ENCODE results near the gene IL24. TPM values are rescaled to one million over a fixed set of nuclear protein-coding genes. Genes with fewer than 3 reads are reported as not detected.
"Not testable (repeated sequence)": the region's sequence is repeated elsewhere in the genome, so short reads cannot be mapped to it uniquely, and the experiment has no call there.

The IL24 gene
- total RNA-seq, 3 donors from 2014 or later (not counting 1 experiment from before 2014, with no cell fraction given): not detected

GRCh38 chr1:206923009-206923960 lies 26.0 kb downstream of the IL24 start:
- DNase-seq: peak; percentile 60 to 86
- no peaks in the 10 kb centered on the region for H3K36me3 ChIP-seq (ENCODE audit: control insufficient read depth, insufficient read depth, low read length)
- H3K27me3 ChIP-seq (ENCODE audit: control insufficient read depth, insufficient read depth, low read length): no peaks in the 10 kb centered on the region
- peak; percentile 37 to 77 (median 54) for ATAC-seq
- peaks cover 9 to 18% of the 10 kb centered on the region in 2 donors for H3K4me1 Mint-ChIP-seq
- peaks cover 81% of the 10 kb centered on the region for H3K4me1 ChIP-seq (ENCODE audit: control insufficient read depth, insufficient read depth, low read length)
- intact Hi-C loops (cut with micrococcal nuclease): loop anchor here (5.0 to 10.0 kb wide), 3 partner anchors 211 to 402 kb away; partner anchors contain the start of gene CD55
- peak overlapping the region; percentile 93 for H3K27ac ChIP-seq (ENCODE audit: low read length)
- H3K9me3 Mint-ChIP-seq: no peaks in the 10 kb centered on the region
- H3K4me3 ChIP-seq (ENCODE audit: low read length): no peak overlapping the region
- no peak for TF ChIP-seq CTCF (IDR thresholded peaks at IDR 0.05)
- H3K27me3 Mint-ChIP-seq (ENCODE audit: low read depth in 2 of 2): no peaks in the 10 kb centered on the region
- WGBS (ENCODE audit: insufficient coverage): 32% methylated on average over 9 of the region's 12 CpGs
- no peak overlapping the region for H3K27ac Mint-ChIP-seq
- no peaks in the 10 kb centered on the region for H3K9me3 ChIP-seq (ENCODE audit: control insufficient read depth, insufficient read depth, low read length)
- H3K36me3 Mint-ChIP-seq: peaks cover under 1% of the 10 kb centered on the region
- no peak overlapping the region for H3K4me3 Mint-ChIP-seq

- H3K27ac Mint-ChIP-seq; ATAC-seq; H3K4me3 Mint-ChIP-seq; H3K4me3 ChIP-seq (ENCODE audit: low read length); H3K9me3 ChIP-seq (ENCODE audit: control insufficient read depth, insufficient read depth, low read length); H3K36me3 Mint-ChIP-seq; DNase-seq; H3K27me3 Mint-ChIP-seq (ENCODE audit: low read depth in 2 of 2); H3K36me3 ChIP-seq (ENCODE audit: control insufficient read depth, insufficient read depth, low read length); H3K27me3 ChIP-seq (ENCODE audit: control insufficient read depth, insufficient read depth, low read length); H3K9me3 Mint-ChIP-seq: not testable (repeated sequence)
- H3K4me1 ChIP-seq (ENCODE audit: control insufficient read depth, insufficient read depth, low read length): peaks cover 78% of the 10 kb centered on the region
- peak overlapping the region; percentile 93 for H3K27ac ChIP-seq (ENCODE audit: low read length)
- peaks cover 1 to 15% of the 10 kb centered on the region in 2 donors for H3K4me1 Mint-ChIP-seq
- intact Hi-C loops (cut with micrococcal nuclease): loop anchor here (2.0 to 10.0 kb wide), 4 partner anchors 13 to 401 kb away; partner anchors contain the start of gene CD55
- WGBS (ENCODE audit: insufficient coverage): 86% methylated on average over 3 of the region's 4 CpGs
Observed at GRCh38 chr1:206923961-206924557, 26.8 kb downstream of the IL24 start.

GRCh38 chr1:206924592-206925105 lies 27.4 kb downstream of the IL24 start:
- no peaks in the 10 kb centered on the region for H3K9me3 ChIP-seq (ENCODE audit: control insufficient read depth, insufficient read depth, low read length)
- intact Hi-C loops (cut with micrococcal nuclease): loop anchor here (2.0 to 10.0 kb wide), 4 partner anchors 14 to 400 kb away; partner anchors contain the start of gene CD55
- peak overlapping the region; percentile 93 for H3K27ac ChIP-seq (ENCODE audit: low read length)
- no peak overlapping the region for H3K4me3 ChIP-seq (ENCODE audit: low read length)
- Mint-ChIP-seq H3K9me3 (no peaks in the 10 kb centered on the region), H3K36me3 (no peaks in the 10 kb centered on the region), H3K4me3 (no peak overlapping the region), H3K27me3 (ENCODE audit: low read depth in 2 of 2) (no peaks in the 10 kb centered on the region), H3K27ac (no peak overlapping the region), H3K4me1 (peaks cover 4 to 17% of the 10 kb centered on the region in 2 donors)
- ATAC-seq (peak; percentile 1 to 4 (median 3)), DNase-seq (peak; percentile 43 to 47)
- WGBS (ENCODE audit: insufficient coverage): 38% methylated on average over 8 of the region's 8 CpGs
- H3K36me3 ChIP-seq (ENCODE audit: control insufficient read depth, insufficient read depth, low read length): no peaks in the 10 kb centered on the region
- TF ChIP-seq CTCF (IDR thresholded peaks at IDR 0.05): no peak
- peaks cover 76% of the 10 kb centered on the region for H3K4me1 ChIP-seq (ENCODE audit: control insufficient read depth, insufficient read depth, low read length)
- no peaks in the 10 kb centered on the region for H3K27me3 ChIP-seq (ENCODE audit: control insufficient read depth, insufficient read depth, low read length)

Measured in natural killer cell (primary cell).